Muscle of leg (tissue), 11 donors: ENCODE measurements around the gene GLT6D1. TPM values are rescaled to one million over a fixed set of nuclear protein-coding genes. Genes with fewer than 3 reads are reported as not detected.

Source experiments
- DNase-seq: peaks from one replicate; pipeline ENCODE4 v3.0.0; 2013
- H3K27ac ChIP-seq: one replicate; pipeline ENCODE4 v1.5.1; 2013; ENCODE audit warnings: mild to moderate bottlenecking, low read length, control low read depth
- H3K27me3 ChIP-seq: one replicate; pipeline ENCODE4 v1.6.1; 2013; ENCODE audit warnings: low read length; ENCODE audit not compliant: control insufficient read depth, insufficient read depth
- H3K36me3 ChIP-seq: one replicate; pipeline ENCODE4 v1.6.1; 2013; ENCODE audit warnings: low read length; ENCODE audit not compliant: control insufficient read depth, insufficient read depth
- H3K4me1 ChIP-seq: one replicate; pipeline ENCODE4 v1.6.1; 2013; ENCODE audit warnings: low read length; ENCODE audit not compliant: control insufficient read depth, insufficient read depth
- H3K4me3 ChIP-seq: one replicate; pipeline ENCODE4 v1.5.1; 2013; ENCODE audit warnings: low read length, control low read depth
- H3K9me3 ChIP-seq: replicated peaks from 2 replicates; pipeline ENCODE4 v1.6.1; 2013; ENCODE audit warnings: low read depth, low read length; ENCODE audit not compliant: control insufficient read depth
- WGBS: methylation state at CpG from one replicate; pipeline ENCODE4 v1.1.5; 2013; ENCODE audit warnings: missing lambda C conversion rate; ENCODE audit not compliant: insufficient coverage; 5-methylcytosine and 5-hydroxymethylcytosine counted together
- polyA plus RNA-seq, 8 donors: library from polyadenylated mRNA; unstranded; fragments of 120-200 nt; gene quantifications; one replicate each; pipeline versions ENCODE4 v1.2.1 to v1.2.3, GENCODE V29; 2013; ENCODE audit warnings: inconsistent platforms in 1 of 8, low replicate concordance in 1 of 8; ENCODE audit not compliant: insufficient read length in 8 of 8, insufficient read depth in 1 of 8
- total RNA-seq: library from RNA; stranded (reverse); fragments of 120-200 nt; gene quantifications from one replicate; pipeline ENCODE4 v1.2.4, GENCODE V29; 2013

Gene GLT6D1
- total and polyA plus RNA-seq, 9 donors = not detected

GRCh38 chr9:135615666-135616618 is 23.4 kb downstream of the GLT6D1 start:
- DNase-seq = peak; percentile 24
- Histone ChIP-seq H3K4me3 (no peak overlapping the region), H3K27me3 (peaks cover 2% of the 10 kb centered on the region), H3K4me1 (no peaks in the 10 kb centered on the region), H3K9me3 (no peaks in the 10 kb centered on the region), H3K27ac (no peak overlapping the region), H3K36me3 (no peaks in the 10 kb centered on the region)
- 58% methylated on average over 28 of the region's 31 CpGs for WGBS

GRCh38 chr9:135614821-135615665 is 24.3 kb downstream of the GLT6D1 start:
- Histone ChIP-seq H3K4me3 (no peak overlapping the region), H3K36me3 (no peaks in the 10 kb centered on the region), H3K9me3 (no peaks in the 10 kb centered on the region), H3K4me1 (no peaks in the 10 kb centered on the region), H3K27ac (no peak overlapping the region), H3K27me3 (peaks cover 2% of the 10 kb centered on the region)
- no peak for DNase-seq
- WGBS = 66% methylated on average over 27 of the region's 29 CpGs

GRCh38 chr9:135613946-135614805 is 25.2 kb downstream of the GLT6D1 start:
- H3K27ac ChIP-seq = no peak overlapping the region
- no peaks in the 10 kb centered on the region for H3K36me3 ChIP-seq
- H3K27me3 ChIP-seq = peaks cover under 1% of the 10 kb centered on the region
- H3K4me3 ChIP-seq = no peak overlapping the region
- H3K9me3 ChIP-seq = no peaks in the 10 kb centered on the region
- WGBS = 74% methylated on average over 29 of the region's 34 CpGs
- no peak for DNase-seq
- H3K4me1 ChIP-seq = no peaks in the 10 kb centered on the region

GRCh38 chr9:135612981-135613910 is 26.1 kb downstream of the GLT6D1 start:
- 67% methylated on average over 13 of the region's 24 CpGs for WGBS
- H3K27ac ChIP-seq = no peak overlapping the region
- H3K9me3 ChIP-seq = no peaks in the 10 kb centered on the region
- H3K27me3 ChIP-seq = no peaks in the 10 kb centered on the region
- no peaks in the 10 kb centered on the region for H3K36me3 ChIP-seq
- H3K4me3 ChIP-seq = no peak overlapping the region
- H3K4me1 ChIP-seq = no peaks in the 10 kb centered on the region
- DNase-seq = no peak

- Histone ChIP-seq H3K4me1 (no peaks in the 10 kb centered on the region), H3K27ac (no peak overlapping the region), H3K36me3 (no peaks in the 10 kb centered on the region), H3K27me3 (no peaks in the 10 kb centered on the region), H3K9me3 (no peaks in the 10 kb centered on the region), H3K4me3 (no peak overlapping the region)
- DNase-seq = no peak
- WGBS = 70% methylated on average over 8 of the region's 8 CpGs
Measured at GRCh38 chr9:135612437-135612836, 26.9 kb downstream of the GLT6D1 start.

GRCh38 chr9:135611875-135612209 is 27.5 kb downstream of the GLT6D1 start:
- H3K4me1 ChIP-seq = no peaks in the 10 kb centered on the region
- H3K4me3 ChIP-seq = no peak overlapping the region
- 21% methylated on average over 4 of the region's 4 CpGs for WGBS
- DNase-seq = no peak
- no peak overlapping the region for H3K27ac ChIP-seq
- H3K27me3 ChIP-seq = no peaks in the 10 kb centered on the region
- H3K36me3 ChIP-seq = no peaks in the 10 kb centered on the region
- no peaks in the 10 kb centered on the region for H3K9me3 ChIP-seq

GRCh38 chr9:135611142-135611874 is 28.0 kb downstream of the GLT6D1 start:
- 84% methylated on average over 2 of the region's 7 CpGs for WGBS
- DNase-seq = no peak

GRCh38 chr9:135610290-135611141 is 28.8 kb downstream of the GLT6D1 start:
- Histone ChIP-seq H3K27ac (no peak overlapping the region), H3K36me3 (no peaks in the 10 kb centered on the region), H3K27me3 (no peaks in the 10 kb centered on the region), H3K4me3 (no peak overlapping the region), H3K4me1 (no peaks in the 10 kb centered on the region), H3K9me3 (no peaks in the 10 kb centered on the region)
- 64% methylated on average over 6 of the region's 13 CpGs for WGBS
- no peak for DNase-seq

More at GRCh38 chr9:135611142-135611874, 28.0 kb downstream of the GLT6D1 start:
- H3K36me3 ChIP-seq = no peaks in the 10 kb centered on the region
- no peaks in the 10 kb centered on the region for H3K4me1 ChIP-seq
- H3K27me3 ChIP-seq = no peaks in the 10 kb centered on the region
- no peak overlapping the region for H3K27ac ChIP-seq
- no peak overlapping the region for H3K4me3 ChIP-seq
- H3K9me3 ChIP-seq = no peaks in the 10 kb centered on the region
